Lung (tissue), 12 donors: ENCODE results near the gene CACNA1D. TPM values are rescaled to one million over a fixed set of nuclear protein-coding genes. Genes with fewer than 3 reads are reported as not detected.

Experiments
- ATAC-seq: fragments of 200-7000 bp; cut with Tn5 transposase; one replicate; pipeline ENCODE4 v1.9.1; 2020; ENCODE audit warnings: moderate number of reproducible peaks; ENCODE audit not compliant: insufficient read depth, low FRiP score
- DNase-seq, 3 donors: peaks; one replicate each; pipeline ENCODE4 v3.0.0-alpha.2; 2013 to 2017
- H3K27ac ChIP-seq, 2 donors: one replicate each; pipeline ENCODE4 v1.5.1; 2013; ENCODE audit warnings: mild to moderate bottlenecking in 2 of 2, moderate library complexity in 2 of 2, control low read depth in 1 of 2, inconsistent platforms in 1 of 2, low read depth in 1 of 2, low read length in 1 of 2
- H3K27me3 ChIP-seq, 3 donors: one replicate each; pipeline ENCODE4 v1.5.1; 2013; ENCODE audit warnings: low read length in 2 of 3; ENCODE audit not compliant: control insufficient read depth in 3 of 3, insufficient read depth in 3 of 3
- H3K36me3 ChIP-seq, 4 donors: one replicate each; pipeline ENCODE4 v1.5.1; 2013; ENCODE audit warnings: low read length in 4 of 4, mild to moderate bottlenecking in 1 of 4, moderate library complexity in 1 of 4; ENCODE audit not compliant: control insufficient read depth in 4 of 4, insufficient read depth in 4 of 4
- H3K4me1 ChIP-seq, 5 donors: one replicate each; pipeline ENCODE4 v1.5.1; 2013; ENCODE audit warnings: low read length in 5 of 5, mild to moderate bottlenecking in 2 of 5, moderate library complexity in 1 of 5; ENCODE audit not compliant: control insufficient read depth in 5 of 5, insufficient read depth in 5 of 5
- H3K4me3 ChIP-seq: one replicate; pipeline ENCODE4 v1.5.1; 2013; ENCODE audit warnings: mild to moderate bottlenecking, control low read depth, moderate library complexity
- H3K9ac ChIP-seq, 2 donors: one replicate each; pipeline ENCODE4 v1.5.1; 2013; ENCODE audit warnings: low read length in 2 of 2, control low read depth in 1 of 2; ENCODE audit not compliant: insufficient read depth in 1 of 2
- H3K9me3 ChIP-seq, 4 donors: one replicate each; pipeline ENCODE4 v1.5.1; 2013; ENCODE audit warnings: low read length in 3 of 4, mild to moderate bottlenecking in 1 of 4, moderate library complexity in 1 of 4; ENCODE audit not compliant: control insufficient read depth in 4 of 4, insufficient read depth in 3 of 4
- WGBS, 2 donors: extraction: QIAGEN DNeasy Blood & Tissue Kit; methylation state at CpG; one replicate each; pipeline ENCODE4 v1.1.7; 2013; 5-methylcytosine and 5-hydroxymethylcytosine counted together
- polyA plus RNA-seq, 2 donors: library from polyadenylated mRNA; stranded (reverse); fragments of 200-250 nt; gene quantifications; one replicate each; pipeline ENCODE4 v1.2.1, GENCODE V29; 2013
- total RNA-seq, 2 donors: library from RNA; depleted of rRNA in 1 of 2; stranded (reverse); fragments of >200 nt in 1 of 2; gene quantifications; one replicate each; pipeline ENCODE4 v1.2.1, GENCODE V29; 2014 to 2021
- TF ChIP-seq, protein P1 (sequence below): IDR thresholded peaks from 2 replicates; pipeline ENCODE4 v1.5.1; 2012; ENCODE audit warnings: mild to moderate bottlenecking; ENCODE audit errors: control extremely low read depth, extremely low read depth
- donor health status: control.
- donor health status: control.
- donor health status: Bipolar disorder and iron deficiency.
- donor health status: healthy.
- donor health status: DM: yes; HTN: yes; CAD: no.

CACNA1D gene
- total and polyA plus RNA-seq, 4 donors: 2.7 to 96.8 (median 23.1) TPM

DNA sequence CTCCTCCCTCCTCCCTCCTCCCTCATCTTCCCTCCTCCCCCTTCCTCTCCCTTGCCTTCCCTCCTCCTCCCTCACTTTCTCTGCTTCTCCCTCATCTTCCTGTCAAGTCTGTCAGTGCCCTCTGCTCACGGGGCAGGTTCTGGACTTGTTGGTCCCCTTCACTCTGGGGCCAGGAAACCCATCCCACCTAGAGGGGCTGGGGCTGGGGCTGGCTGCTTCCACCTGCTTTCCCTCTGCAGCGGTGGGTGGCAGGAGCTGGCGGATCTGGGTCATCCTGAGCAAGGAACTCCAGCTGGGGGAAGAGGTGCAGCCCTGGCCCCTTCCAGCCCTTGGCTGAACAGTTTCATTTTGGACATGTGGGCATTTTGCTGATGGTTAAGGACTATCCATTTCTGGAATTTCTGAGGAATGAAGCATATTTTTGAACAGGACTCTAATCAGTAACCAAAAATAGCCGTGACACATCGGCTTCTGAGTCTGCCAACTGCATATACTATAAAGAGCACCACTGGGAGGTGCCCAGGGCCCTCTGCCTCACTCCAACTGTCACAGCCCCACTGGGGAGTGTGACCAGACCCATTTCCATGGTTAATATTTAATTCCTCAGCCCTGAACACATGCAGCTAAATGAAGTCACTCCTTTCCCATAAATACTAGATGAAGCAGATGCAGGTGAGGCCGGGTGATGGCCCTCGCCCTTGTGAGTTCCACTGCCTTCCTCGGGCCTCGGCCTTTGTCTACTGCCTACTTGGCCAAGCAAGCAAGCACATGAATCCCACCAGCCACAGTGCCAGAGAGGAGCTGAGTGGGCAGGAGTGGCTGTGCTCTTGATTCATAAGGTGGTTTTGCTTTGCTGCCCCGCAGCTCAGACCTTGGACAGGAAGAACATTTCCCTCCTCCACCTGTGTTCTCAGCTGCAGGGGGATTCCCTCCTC is 312.0 kb downstream of the CACNA1D start:
- DNase-seq (no peak), ATAC-seq (no peak)
- peaks cover 0 to 43% (median 11%) of the 10 kb centered on the region in 4 donors for H3K36me3 ChIP-seq
- no peaks in the 10 kb centered on the region for H3K4me1 ChIP-seq
- H3K9ac ChIP-seq: no peak overlapping the region
- no peak overlapping the region for H3K27ac ChIP-seq
- 72 to 85% methylated on average over 10 of the region's 10 CpGs for WGBS, 2 donors
- no peaks in the 10 kb centered on the region for H3K9me3 ChIP-seq
- H3K27me3 ChIP-seq: no peaks in the 10 kb centered on the region
- H3K4me3 ChIP-seq: no peak overlapping the region
- TF ChIP-seq, protein P1, sequence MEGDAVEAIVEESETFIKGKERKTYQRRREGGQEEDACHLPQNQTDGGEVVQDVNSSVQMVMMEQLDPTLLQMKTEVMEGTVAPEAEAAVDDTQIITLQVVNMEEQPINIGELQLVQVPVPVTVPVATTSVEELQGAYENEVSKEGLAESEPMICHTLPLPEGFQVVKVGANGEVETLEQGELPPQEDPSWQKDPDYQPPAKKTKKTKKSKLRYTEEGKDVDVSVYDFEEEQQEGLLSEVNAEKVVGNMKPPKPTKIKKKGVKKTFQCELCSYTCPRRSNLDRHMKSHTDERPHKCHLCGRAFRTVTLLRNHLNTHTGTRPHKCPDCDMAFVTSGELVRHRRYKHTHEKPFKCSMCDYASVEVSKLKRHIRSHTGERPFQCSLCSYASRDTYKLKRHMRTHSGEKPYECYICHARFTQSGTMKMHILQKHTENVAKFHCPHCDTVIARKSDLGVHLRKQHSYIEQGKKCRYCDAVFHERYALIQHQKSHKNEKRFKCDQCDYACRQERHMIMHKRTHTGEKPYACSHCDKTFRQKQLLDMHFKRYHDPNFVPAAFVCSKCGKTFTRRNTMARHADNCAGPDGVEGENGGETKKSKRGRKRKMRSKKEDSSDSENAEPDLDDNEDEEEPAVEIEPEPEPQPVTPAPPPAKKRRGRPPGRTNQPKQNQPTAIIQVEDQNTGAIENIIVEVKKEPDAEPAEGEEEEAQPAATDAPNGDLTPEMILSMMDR: no peak

DNA sequence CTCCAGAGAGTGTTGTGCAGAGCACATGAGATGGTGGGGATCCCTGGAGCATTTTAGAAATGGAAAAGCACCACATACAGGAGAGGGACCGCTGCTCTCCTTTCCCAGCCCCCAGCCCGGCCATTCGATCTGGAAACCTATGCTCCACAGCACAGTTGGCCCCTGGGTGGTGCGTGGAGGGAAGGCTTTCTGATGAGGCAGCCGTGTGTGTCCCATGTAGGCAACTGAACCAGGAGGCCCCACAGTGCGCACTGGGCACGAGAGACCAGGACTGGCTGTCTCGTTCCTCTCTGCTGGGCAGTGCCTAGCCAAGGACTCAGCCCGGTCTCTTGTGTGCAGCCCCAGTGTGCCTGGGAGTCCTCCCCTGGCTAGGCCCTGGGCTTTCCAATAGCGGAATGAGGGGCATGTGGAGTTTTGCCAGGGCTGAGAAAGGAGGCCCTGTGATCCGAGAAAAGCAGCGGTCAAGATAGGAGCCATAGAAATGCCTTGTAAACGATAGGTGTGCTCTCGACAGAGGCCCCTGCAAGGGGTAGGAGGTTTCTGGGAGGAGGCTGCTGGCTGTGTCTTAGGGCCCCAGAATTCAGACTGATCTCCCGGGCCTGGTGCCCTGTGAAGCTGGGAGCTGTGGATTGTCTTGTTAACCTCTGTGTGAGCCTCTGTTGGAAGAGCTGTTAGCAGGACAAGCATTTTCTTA is 312.9 kb downstream of the CACNA1D start:
- no peak for ATAC-seq
- Histone ChIP-seq H3K27me3 (no peaks in the 10 kb centered on the region), H3K9ac (no peak overlapping the region), H3K36me3 (peaks cover 0 to 39% (median 13%) of the 10 kb centered on the region in 4 donors), H3K27ac (no peak overlapping the region), H3K9me3 (no peaks in the 10 kb centered on the region), H3K4me1 (no peaks in the 10 kb centered on the region), H3K4me3 (no peak overlapping the region)
- WGBS, 2 donors: 85 to 90% methylated on average over 15 of the region's 15 CpGs
- peak in 1 of 3 donors; percentile 19 for DNase-seq
- TF ChIP-seq, protein P1: no peak

DNA sequence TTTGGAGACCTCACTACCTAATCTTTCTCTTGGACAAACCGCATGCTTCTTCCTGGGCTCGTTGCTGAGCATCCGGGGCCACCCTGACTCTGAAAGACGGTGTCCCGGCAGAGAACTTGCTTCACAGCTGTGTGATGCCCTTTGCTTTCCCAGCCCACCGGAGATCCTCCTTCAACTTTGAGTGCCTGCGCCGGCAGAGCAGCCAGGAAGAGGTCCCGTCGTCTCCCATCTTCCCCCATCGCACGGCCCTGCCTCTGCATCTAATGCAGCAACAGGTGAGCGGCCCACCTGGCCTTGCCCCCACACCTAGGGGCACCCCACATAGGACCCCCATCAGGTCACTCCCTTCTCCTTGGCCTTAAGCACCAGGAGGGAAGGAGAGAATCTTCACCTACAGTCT is 314.1 kb downstream of the CACNA1D start:
- WGBS, 2 donors: 93 to 97% methylated on average over 13 of the region's 13 CpGs
- H3K27me3 ChIP-seq: no peaks in the 10 kb centered on the region
- TF ChIP-seq, protein P1: no peak
- H3K4me1 ChIP-seq: no peaks in the 10 kb centered on the region
- no peak for ATAC-seq
- H3K9me3 ChIP-seq: no peaks in the 10 kb centered on the region
- no peak for DNase-seq
- no peak overlapping the region for H3K9ac ChIP-seq
- H3K27ac ChIP-seq: no peak overlapping the region
- no peak overlapping the region for H3K4me3 ChIP-seq
- peaks cover 0 to 34% (median 17%) of the 10 kb centered on the region in 4 donors for H3K36me3 ChIP-seq
